ENCODE data around the gene SMG6.
"Not testable (repeated sequence)": the region's sequence is repeated elsewhere in the genome, so short reads cannot be mapped to it uniquely, and the experiment has no call there.

SMG6 gene

DNA sequence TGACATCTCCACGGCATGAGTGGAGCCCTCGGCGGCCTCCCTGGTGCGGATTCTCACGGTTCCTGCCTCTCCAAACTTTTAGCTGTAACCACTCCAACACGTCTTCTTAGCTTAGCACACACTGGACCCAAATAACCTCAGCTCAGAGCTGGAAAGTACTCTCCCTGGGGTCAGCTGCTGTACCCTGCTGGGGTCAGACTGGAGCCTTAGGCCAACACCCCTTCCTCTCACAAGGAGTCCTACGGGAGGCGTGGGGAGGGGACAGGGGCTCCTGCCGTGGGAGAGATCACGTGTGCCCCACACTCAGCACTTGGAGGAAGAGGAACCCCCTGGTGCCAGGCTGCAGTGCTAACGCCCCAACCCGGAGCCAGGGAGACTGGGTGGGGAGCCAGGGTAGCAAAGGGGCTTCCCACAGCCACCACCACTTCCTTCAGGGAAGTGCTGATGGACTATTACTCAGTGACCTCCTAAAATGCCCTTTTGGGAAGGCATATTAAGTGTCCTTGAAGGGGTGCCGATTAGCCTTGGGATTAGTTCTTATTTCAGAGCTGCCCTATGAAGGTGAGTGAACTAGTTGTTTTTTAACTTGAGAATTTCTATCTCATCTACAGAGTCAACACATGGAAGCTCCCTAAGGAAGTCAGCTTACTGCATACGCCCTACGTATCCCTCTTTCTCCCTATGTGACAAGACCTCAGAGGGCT is 124.6 kb downstream of the SMG6 start:
- DNase-seq (ENCODE audit: low read depth in 2 of 2) = no peak

DNA sequence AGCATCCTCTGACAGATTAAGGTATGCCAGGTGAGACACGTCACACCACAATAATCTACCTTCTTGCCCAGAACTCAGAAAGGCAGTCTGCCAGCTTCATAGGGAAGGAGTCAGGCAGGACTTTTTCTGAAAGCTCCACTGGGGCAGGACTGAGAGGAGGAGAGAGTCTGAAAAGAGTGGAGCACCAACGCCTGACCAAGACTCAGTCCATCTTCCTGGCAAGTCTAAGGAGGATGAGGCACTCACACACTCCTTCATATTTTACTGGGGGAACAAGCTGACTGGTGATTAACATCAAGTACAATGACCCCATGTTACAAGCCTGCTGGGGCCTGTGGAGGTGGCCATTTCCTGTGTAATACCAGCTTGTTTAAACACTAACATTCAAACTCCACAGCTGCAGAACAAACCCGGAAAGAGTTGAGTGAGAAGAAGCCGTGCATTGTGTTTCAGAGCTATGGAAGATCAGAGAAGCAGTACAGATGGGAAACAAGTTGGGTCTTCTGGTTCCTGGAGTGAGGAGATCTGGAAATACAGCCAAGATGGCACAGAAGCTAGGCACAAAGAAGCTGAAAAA is 126.3 kb downstream of the SMG6 start:
- no peak for DNase-seq (ENCODE audit: low read depth in 2 of 2)

DNA sequence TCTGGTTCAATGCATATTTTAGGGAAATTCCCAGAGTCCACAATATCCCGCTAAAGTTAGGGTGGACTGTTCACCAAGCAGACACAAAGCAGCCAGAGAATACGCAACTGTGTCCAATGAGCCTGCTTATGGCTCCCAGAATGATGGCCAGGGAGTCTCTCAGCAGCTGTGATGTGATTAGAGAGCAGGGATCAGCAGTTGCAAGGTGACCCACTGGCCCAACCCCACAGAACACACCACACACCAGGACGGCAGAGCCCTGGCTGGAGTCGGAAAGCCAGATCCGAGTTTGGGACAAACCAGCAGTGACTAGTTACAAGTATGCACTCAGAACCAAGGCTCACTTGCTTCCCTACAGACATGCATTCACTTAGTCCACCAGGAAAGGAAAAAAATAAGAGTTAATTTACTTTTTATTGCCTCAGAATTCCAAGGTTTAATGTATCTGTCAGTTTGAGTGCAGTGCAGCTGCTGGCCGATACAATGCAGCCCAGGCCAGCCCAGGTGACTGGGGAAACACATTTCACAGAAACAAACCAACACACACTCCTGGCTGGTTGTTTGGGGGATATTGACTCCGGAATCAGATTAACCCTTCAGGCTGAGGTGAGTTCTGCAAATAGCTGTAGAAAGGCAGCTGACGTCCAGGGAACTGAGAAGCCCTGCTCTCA is 127.0 kb downstream of the SMG6 start:
- no peak for DNase-seq (ENCODE audit: low read depth in 2 of 2)

DNA sequence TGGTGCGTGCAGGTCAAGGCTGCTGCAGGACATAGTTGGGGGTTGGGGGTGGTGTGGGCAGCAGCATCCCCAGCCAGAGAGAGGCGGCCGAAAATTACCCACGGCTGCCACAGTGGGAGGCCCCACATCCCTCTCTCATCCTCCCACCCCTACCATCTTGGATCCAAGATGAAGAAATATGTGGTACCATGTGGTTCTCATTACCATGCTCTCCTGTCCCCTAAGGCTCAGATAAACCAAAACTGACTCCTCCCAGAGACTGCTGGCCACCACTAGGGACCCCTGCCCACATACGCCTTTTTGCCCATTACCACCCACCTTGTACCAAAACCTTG is 128.3 kb downstream of the SMG6 start:
- no peak for DNase-seq (ENCODE audit: low read depth in 2 of 2)

DNA sequence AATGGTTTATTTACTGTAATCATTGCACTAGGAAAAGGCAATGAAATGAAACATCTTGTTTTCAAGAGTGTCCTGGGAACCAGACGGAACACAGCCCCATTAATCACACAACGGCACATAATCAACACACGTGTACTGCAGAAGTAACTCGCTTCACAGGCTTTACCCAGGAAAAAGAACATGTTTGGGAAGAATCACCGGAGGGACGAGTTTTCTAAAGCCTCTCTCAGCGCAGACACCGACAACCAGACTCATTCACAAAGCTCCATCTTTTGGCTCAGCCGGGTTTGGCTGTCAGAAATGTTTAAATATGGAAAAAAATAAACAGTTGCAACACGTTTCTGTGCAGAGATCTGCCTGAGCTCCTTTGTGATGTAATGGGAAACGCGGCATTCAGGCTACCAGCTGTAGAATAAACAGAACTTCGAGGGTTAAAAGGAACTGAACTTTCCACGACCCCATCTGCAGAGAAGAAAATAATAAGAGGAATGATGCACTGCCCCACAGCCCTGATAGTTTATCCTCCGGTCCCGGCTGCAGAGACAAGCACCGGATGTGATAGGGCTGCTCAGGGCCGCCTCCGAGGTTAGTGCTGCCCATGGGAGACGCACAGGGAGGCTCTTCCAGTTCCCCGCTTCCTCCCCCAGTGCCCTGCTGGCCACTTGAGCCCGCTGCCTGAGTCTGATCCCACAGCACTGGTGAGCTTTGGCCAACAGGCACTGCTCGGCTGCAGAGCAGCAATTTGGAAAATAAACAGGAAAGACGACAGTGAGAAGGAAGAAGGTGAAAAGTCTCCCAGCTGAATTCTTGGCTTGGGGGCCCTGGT is 128.9 kb downstream of the SMG6 start:
- DNase-seq (ENCODE audit: low read depth in 2 of 2) = peak; percentile 74

DNA sequence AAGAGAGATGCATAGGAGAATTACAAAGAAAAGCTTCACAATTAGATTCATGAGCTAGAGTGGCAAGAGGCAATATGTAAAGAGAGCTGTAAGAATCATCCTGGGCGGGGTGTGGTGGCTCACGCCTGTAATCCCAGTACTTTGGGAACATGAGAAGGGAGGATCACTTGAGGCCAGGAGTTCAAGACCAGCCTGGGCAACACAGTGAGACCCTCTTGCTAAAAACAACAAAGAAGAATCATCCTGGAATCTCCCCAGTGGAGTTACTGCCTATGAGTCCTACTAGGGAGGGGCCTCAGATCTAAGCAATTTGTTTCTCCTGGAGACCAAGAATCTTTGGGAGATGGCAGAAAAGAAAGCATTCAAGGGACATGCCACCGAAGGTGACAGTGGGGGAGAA is 129.6 kb downstream of the SMG6 start:
- no peak for DNase-seq (ENCODE audit: low read depth in 2 of 2)

DNA sequence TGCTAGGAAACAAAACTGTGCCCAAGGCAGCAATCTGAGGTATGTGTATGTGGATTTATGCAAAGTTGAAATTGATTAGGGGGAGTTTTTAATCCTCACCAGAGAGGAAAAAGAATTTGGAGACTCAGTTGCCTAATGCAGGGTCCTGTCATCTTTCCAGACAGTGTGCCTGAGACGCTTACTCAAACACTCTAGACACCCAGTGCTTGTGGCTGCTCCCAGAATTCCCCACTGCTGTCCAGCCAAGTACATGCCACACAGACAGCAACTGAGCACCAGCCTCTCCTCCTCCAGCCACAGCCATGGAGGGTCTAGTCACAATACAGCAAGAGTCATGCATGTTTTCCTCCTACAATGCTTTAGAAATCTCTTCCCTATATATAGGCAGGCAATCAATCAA is 130.6 kb downstream of the SMG6 start:
- no peak for DNase-seq (ENCODE audit: low read depth in 2 of 2)

DNA sequence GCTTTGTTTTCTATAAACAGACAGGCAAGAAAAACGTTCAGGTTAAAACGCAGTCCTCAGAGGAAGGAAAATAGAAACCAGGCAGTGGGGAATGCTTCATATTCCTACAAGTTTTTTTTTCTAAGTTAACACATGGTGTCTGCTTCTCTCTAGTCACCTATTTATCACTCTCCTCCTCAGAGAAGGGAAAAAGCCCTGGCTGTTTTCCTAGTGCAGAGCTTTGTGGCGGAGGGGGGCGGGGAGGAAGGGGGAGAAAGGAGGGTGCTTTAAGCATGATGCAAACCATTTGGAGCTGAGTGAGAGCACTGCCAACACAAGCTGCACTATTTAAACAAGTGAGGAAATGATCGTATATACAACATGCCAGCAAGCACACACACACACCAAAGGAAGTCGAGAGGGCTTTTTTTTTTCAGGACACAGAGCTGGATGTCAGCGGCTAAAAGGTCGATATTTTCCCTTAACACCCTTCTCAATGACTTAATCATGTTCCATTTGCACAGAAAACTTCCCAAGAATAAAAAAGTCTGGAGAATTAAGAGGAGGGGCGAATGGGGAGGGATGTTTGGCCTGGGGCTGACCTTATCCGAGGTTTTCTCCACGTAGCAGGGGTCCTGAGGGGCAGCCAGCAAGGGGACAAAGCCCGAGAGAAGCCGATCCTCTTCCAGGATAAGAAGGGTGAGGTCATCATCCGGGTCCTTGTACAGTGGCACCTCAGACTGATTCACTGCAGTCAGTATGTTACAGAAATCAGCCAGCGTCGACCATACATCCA is 131.3 kb downstream of the SMG6 start:
- DNase-seq (ENCODE audit: low read depth in 2 of 2) = peak; percentile 97

DNA sequence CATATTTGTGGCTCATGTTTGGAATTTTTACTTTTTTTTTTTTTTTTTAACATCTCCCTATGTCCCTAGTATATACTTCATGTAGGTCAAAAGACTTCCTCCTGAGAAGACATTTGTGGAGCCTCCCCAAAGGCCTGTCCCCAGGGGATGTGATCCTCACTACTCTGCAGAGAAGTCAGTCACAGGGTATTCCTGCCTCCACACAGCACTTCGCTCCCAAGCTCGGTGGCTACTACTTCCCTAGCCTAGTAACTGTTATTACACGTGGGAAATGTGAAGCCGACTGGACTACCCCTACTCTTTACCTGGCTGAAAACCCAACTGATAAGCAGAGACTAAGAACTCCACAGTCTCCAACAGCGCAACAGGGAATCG is 131.9 kb downstream of the SMG6 start:
- DNase-seq (ENCODE audit: low read depth in 2 of 2) = no peak

DNA sequence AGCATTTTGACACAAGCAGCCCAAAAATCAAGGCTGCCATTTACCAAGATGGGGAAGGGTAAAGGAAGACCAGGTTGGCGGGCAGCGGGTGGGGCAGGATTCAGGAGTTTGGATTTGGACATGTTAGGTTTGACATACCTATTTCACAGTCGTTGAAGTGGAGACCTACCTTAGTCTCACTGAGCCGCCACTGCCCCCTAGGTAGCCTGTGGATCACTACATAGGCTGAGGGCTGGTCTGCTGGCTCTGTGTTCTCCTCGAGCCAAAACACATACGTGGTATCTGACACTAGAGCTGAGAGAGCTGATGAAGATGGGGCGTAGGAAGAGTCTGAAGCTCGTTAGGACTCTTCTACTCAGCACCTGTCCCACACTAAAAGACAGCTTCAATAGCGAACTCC is 133.6 kb downstream of the SMG6 start:
- no peak for DNase-seq (ENCODE audit: low read depth in 2 of 2)

DNA sequence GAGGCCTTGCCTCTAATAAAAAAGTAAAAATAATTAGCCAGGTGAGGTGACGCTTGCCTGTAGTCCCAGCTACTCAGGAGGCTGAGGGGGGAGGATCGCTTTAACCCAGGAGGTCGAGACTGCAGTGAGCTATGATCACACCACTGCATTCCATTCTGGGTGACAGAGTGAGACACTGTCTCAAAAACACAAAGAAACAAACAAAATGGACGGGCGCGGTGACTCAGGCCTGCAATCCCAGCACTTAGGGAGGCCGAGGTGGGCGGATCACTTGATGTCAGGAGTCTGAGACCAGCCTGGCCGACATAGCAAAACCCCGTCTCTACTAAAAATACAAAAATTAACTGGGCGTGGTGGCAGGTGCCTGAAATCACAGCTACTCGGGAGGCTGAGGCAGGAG is 137.9 kb downstream of the SMG6 start:
- DNase-seq (ENCODE audit: low read depth in 2 of 2) = not testable (repeated sequence)

DNA sequence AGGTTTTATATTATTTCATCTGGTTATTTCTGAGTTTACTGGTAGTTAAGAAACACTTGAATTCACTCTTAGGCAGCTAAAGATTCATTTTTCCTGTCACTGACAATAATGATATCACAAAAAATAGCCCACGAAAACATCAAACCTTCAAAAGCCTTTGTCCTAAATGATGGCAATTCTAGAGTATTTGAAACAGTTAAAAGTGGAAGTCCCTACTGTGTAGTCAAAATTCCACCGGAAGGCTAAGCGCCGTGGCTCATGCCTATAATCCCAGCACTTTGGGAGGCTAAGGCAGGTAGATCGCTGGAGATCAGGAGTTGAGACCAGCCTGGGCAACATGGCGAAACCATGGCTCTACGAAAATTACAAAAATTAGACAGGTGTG is 145.2 kb downstream of the SMG6 start:
- DNase-seq (ENCODE audit: low read depth in 2 of 2) = no peak

DNA sequence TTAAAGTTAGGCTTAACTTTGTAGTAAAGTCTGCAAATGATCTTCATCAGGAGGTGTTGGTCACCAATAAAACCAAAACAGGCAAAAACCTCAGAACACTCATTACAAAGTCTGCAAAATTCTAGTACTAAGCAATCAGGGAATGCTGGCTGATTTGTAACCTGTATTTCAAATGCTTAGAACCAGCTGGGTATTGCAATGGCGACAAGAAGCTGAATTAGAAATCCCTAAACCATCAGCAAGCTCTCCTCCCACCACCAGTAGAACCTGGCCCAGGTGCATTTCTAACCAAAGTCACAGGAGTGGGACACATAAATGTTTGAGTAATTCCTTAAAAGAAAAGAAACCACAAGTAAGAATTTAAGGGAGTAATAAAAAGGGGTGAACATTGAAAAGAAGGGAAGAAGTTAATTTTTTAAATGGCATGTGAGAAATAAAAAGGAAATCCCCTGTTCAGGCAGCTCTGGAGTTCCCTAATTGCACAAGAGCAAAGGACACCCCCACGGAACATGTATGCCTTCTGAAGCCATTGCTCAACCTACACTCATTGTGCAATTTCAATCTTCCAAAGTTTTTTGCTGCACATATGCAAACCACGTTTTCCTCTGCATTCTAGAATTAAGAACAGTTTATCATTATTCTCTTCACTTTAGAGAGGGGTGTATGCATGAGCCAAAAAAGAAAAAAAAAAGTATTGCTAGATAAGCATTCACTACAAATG is 145.8 kb downstream of the SMG6 start:
- DNase-seq (ENCODE audit: low read depth in 2 of 2) = peak; percentile 94

DNA sequence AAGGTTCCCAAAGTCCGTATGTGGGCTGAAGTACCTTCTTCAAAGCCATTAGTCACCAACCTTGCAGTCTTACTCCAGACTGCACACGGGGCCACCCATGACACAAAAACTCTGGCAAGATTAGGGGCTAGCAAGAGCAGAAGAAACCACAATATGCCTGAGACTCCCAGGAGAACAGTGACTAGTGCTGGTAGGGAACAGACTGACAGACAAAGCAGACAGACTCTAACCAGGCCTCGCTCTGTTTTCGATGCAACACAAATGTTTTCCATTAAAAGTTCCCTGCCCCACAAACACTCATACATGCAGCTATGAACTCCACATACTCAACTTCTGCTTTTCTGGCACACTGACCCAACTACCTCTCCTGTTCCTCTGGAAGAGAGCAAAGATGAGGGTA is 146.5 kb downstream of the SMG6 start:
- peak; percentile 69 to 75 for DNase-seq (ENCODE audit: low read depth in 2 of 2)

DNA sequence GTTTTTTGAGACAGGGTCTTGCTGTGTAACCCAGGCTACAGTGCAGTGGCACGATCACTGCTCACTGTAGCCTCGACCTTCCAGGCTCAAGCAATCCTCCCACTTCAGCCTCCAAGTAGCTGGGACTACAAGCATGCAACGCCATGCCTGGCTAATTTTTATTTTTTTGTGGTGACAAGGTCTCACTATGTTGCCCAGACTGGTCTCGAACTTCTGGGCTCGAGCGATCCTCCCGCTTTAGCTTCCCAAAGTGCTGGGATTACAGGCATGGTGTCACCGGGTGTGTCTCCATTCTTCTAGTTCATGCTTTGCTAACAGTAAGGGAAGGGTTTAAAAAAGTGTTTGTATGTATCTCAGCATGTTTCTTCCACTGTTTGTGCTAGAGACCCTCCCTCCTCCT is 146.9 kb downstream of the SMG6 start:
- no peak for DNase-seq (ENCODE audit: low read depth in 2 of 2)

DNA sequence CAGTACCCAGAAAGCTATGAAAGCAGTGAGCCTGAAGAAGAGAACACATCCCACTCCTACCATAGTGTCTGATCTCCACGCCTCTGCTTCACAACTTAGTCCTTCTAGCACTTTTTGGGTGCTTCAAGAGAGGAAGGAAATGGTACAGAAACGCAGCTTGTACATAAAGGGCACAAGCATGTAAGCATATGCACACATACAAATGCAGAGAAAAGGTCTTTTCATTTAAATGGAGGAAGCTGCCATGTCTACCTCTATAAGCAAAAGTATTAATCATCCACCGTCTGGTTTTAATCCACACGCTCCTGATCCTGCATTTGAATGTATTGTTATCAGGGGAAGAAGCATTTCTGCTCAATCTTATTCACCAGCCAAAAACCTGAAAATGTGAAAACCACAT is 148.0 kb downstream of the SMG6 start:
- DNase-seq (ENCODE audit: low read depth in 2 of 2) = no peak

DNA sequence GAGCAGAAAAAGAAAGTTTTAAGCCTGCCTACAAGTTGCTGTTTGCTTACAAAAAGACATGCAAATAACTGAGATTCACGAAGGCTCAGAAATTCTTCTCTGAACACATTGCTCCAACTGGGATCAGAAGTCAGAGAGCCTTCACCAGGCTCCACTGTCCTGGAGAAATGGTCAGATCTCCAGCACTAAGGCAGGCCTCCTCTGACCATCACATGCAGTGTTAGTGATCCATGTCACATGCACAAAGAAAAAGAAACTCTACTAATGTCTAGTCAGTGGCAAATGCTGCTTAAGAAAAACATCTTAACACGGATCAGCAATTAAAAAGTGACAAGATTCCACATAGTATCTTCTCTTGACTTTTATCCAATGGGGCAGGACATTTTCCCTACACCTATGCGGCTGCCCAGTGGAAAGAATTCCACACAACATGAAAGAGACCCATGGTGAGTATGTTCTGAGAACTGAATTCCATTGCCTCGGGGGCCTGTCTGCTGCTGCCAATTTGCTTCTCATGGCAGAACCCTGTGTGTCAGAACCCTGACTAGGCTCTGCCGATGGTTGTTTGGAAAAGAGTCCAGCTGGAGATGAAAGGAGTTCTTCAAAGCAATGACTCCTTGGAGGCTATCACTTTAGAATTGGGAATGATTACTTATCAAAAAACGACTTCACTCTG is 152.1 kb downstream of the SMG6 start:
- DNase-seq (ENCODE audit: low read depth in 2 of 2) = no peak

DNA sequence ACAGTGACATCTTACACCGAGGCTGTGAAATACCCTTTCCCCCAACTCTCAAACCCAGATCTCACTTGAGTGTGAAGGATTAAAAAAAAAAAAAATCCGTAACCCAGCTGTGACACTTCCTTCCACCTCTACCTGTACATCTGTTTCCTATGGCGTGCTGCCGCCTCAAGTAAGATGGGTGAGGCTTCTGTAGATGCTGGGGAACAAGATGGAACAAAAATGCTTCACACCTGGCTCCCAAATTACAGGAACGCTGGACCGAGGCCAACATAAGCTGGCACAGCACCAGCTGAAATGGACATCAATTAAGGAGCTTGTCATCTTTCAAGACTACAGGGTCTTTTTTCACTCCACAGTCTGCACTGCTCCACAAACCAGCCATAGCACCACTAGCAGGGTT is 152.8 kb downstream of the SMG6 start:
- DNase-seq (ENCODE audit: low read depth in 2 of 2) = no peak

DNA sequence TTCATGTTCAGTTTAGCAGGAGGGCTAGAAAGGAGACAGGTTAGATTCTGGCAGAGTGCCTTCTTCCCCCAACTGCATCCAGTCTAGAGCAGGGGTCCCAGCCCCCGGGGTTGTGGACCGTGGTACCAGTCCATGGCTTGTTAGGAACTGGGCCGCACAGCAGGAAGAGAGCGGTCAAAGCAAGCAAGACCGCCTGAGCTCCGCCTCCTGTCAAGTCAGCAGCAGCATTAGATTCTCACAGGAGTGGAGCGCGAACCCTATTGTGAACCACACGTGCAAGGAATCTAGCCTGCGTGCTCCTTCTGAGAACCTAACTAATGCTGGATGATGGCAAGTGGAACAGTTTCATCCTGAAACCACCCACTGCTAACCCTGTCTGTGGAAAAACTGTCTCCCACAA is 153.7 kb downstream of the SMG6 start:
- DNase-seq (ENCODE audit: low read depth in 2 of 2) = no peak

DNA sequence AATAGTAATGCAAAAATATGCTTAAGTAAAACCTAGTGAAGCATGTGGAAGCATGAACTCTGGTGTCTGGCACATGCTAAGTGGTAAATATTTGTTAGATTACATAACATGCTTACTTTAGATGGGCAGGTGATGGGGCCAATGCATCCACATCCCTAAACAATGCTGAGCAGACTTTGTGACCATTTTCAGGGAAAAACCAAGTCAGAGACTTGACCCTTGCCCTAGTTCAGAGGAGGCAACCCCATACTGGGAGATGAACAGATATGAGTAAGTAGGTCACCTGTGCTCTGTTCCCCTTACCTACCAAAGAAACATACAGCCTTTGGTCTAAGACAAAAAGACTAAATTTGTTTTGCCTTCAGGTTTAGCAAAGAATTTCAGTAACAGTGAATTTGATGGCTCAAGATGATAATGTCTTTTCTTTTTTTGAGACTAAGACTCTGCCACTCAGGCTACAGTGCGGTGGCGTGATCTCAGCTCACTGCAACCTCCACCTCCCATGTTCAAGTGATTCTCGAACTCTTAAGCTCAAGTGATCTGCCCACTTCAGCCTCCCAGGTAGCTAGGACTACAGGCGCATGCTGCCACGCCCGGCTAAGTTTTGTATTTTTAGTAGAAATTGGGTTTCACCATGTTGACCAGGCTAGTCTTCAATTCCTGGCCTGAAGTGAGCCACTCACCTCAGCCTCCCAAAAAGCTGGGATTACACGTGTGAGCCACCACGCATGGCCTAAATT is 157.3 kb downstream of the SMG6 start:
- no peak for DNase-seq (ENCODE audit: low read depth in 2 of 2)

Measured in fibroblast of skin of left biceps (primary cell).